ENCODE measurements around the gene GRK2.

Gene GRK2

DNA sequence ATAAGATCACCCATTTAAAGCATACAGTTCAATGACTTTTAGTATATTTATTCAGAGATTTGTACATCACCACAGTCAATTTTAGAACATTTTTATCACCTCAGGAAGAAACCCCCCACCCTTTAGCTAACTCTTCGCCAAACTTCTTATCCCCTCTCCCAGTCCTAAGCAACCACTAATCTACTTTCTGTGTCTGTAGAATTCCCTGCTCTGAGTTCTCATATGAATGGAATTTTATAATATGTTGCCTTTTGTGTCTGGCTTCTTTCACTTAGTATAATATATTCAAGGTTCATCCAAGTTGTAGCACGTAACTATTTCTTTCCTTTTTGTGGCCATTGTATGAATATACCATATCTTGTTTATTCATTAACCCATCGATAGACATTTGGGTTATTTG lies 26.4 kb downstream of the GRK2 start:
- no peak for DNase-seq (ENCODE audit: extremely low spot score, insufficient read length, low read depth)
- no peak for FAIRE-seq

DNA sequence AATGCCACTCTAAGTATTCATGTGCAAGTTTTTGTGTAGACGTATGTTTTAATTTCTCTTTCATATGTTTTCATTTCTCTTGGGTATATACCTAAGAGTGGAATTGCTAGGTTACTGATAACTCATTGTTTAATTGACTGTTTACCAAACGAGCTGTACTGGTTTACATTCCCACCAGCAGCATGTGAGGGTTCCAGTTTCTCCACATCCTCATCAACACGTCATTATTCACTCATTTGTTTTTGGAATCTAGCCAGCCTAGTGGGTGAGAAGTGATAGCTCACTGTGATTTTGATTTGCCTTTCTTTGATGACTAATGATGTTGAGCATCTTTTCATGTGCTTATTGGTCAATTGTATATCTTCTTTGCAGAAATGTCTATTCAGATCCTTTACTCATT lies 26.8 kb downstream of the GRK2 start:
- no peak for DNase-seq (ENCODE audit: extremely low spot score, insufficient read length, low read depth)
- no peak for FAIRE-seq

DNA sequence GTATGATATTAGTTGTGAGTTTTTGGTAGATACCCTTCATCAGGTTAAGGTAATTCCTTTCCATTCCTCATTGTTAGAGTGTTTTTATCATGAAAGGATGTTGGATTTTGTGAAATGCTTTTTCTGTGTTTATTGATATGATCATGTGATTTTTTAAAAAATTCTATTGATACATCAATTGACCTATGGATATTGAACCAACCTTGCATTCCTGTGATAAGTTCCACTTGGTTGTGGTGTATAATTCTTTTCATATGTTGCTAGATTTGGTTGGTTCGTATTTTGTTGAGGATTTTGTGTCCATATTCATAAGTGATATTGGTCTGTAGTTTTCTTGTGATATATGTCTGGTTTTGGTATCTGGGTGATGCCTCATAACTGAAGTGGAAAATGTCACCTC lies 29.6 kb downstream of the GRK2 start:
- FAIRE-seq (no peak), DNase-seq (ENCODE audit: extremely low spot score, insufficient read length, low read depth) (no peak)

DNA sequence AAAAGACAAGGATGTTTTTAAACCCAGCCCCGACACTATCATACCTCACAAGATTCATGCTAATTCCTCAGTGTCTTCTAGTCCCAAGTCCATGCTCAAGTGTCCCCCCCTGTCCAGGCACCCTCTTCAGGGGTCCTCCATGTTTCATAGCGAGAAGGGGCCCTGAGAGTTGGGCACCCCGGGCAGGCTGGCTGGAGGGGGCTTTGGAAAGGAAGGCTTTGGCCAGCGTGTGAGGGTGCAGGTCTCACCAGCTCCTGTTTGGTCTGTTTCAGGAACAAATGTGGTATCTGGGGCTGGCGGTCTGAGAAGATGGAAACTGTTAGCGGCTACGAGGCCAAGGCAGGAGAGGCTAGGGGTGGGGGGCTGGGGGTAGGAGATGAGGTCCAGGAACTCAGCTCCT lies 32.5 kb downstream of the GRK2 start:
- DNase-seq (ENCODE audit: extremely low spot score, insufficient read length, low read depth): no peak
- no peak for FAIRE-seq

DNA sequence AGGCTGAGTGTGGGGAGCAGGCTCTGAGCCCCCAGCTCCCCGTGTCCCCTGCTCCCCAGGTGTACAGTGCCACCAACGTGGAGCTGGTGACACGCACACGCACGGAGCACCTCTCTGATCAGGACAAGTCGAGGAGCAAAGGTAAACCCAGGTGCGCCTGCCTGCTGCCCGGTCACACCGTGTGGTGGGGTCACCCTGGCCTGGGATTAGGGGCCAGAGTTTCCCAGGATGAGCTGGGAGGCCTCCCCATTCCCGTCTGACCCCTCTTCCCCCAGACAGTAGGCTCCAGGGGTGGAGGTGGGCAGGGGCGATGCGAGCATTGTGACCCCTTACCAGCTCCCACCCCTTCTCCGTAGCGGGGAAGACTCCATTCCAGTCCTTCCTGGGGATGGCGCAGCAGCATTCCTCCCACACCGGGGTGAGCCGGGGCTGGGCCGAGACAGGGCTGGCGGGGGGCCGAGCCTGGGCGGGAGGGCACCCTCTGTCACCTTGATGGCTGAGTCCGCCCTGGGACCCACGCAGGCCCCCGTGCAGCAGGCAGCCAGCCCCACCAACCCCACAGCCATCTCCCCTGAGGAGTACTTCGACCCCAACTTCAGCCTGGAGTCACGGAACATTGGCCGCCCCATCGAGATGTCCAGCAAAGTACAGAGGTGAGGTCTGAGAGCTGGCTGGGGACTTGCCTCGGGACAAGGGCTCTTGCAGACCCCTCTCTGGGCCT lies 33.4 kb downstream of the GRK2 start:
- FAIRE-seq: no peak
- DNase-seq (ENCODE audit: extremely low spot score, insufficient read length, low read depth): no peak

DNA sequence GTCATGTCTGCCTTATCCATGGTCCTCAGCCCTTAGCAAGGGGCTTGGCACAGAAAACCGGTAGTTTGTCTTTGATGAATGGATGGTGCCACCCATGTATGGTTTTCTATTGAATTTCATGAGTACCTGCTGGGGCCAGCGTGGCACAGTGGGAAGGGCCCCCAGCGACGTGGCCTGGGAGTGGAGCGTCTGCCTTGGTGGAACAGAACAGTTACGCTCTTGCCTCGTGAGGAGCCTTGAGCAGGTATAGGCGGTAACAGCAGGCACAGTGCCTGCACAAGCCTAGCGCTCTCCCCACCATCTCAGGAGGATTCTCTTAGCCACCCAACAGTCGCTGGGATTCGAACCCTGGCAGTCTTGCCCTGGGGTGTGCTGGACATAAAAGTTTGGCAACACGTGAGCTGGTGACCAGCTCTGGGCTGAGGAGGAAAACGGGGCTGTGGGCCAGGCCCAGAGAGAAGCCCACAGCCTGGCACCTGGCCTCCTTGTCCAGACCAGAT lies 34.0 kb downstream of the GRK2 start:
- FAIRE-seq: no peak
- no peak for DNase-seq (ENCODE audit: extremely low spot score, insufficient read length, low read depth)

DNA sequence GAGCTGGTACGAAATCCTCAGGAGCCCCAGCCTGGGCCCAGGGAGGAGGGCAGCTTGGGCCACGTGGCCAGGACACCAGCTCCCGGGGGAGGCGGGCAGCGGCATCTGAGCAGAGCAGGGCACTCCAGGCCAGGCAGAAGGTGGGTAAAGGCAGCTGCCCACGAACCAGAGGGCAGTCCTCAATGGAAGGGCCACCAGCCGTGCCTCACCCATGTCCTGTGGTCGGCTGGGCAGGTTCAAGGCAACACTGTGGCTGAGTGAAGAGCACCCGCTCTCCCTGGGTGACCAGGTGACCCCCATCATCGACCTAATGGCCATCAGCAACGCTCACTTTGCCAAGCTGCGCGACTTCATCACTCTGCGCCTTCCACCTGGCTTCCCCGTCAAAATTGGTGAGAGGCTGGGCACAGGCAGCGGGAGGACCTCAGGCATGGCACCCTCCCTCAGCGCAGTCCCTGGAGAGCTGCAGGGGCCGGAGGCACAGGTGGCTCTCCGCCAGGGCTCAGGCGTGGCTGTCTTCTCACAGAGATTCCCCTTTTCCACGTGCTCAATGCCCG lies 34.6 kb downstream of the GRK2 start:
- no peak for FAIRE-seq
- no peak for DNase-seq (ENCODE audit: extremely low spot score, insufficient read length, low read depth)

DNA sequence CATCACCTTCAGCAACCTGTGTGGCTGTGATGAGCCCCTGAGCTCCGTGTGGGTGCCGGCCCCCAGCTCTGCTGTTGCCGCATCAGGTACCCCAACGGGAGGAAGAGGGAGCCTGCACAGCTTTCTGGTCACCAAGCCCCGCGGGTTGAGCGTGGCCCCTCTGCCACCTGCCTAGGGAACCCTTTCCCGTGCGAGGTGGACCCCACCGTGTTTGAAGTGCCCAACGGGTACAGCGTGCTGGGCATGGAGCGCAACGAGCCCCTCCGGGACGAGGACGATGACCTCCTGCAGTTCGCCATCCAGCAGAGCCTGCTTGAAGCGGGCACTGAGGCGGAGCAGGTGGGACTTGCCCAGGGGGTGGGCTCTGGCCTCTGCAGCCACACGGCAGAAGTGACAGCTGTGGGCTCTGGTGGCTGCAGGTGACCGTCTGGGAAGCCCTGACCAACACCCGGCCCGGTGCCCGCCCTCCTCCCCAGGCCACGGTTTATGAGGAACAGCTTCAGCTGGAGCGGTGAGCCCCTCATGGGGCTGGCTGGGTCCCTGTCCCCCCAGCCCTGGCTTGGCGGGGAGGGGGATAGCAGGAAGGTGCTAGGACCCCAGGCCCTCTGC lies 35.1 kb downstream of the GRK2 start:
- DNase-seq (ENCODE audit: extremely low spot score, insufficient read length, low read depth) (no peak), FAIRE-seq (no peak)

DNA sequence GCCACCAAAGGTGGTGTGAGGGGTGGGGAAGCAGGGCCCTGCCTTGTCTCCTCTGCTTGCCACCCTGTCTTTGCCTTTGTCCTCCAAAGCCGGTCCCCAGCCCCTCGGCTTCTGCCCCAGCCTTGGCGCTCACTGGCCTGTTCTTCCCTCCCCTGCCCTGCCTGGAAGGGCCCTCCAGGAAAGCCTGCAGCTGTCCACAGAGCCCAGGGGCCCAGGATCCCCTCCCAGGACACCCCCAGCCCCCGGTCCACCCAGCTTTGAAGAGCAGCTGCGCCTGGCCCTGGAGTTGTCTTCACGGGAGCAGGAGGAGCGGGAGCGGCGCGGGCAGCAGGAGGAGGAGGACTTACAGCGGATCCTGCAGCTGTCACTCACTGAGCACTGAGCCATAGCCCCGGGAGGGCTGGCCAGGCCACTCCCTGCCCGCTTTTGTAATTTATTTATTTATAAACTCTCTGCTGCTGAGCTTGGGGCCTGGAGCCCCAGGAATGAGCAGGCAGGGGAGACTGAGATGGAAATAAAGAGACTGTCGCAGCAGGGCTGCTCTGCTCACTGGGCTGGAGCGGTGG lies 35.8 kb downstream of the GRK2 start:
- FAIRE-seq (no peak), DNase-seq (ENCODE audit: extremely low spot score, insufficient read length, low read depth) (no peak)

DNA sequence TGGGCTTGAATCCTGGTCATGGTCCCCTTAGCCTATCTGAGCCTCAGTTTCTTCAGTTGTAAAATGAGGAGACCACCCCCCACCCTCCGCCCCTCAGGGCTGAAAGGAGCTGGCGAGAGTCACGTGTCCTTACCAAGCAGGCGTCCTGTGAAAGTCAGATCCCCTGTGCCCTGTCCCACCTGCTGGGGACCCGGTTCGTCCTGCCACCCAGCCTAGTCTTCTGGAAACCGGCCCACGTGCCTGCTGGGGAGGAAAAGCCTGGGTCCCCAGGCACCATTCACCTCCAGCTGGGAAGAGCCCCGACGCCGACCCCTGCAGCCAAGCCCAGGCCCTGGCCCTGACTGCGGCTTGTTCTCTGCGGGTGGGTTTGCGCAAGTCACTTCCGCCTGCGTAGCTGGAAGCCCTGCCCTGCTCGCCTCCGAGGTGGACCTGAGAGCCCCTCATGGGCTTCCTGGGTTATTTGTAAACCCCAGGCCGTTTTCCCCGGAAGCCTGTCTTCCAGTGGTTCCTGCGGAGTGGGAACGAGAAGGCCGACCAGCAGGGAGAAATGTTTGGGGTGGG lies 36.4 kb downstream of the GRK2 start:
- FAIRE-seq (no peak), DNase-seq (ENCODE audit: extremely low spot score, insufficient read length, low read depth) (no peak)

DNA sequence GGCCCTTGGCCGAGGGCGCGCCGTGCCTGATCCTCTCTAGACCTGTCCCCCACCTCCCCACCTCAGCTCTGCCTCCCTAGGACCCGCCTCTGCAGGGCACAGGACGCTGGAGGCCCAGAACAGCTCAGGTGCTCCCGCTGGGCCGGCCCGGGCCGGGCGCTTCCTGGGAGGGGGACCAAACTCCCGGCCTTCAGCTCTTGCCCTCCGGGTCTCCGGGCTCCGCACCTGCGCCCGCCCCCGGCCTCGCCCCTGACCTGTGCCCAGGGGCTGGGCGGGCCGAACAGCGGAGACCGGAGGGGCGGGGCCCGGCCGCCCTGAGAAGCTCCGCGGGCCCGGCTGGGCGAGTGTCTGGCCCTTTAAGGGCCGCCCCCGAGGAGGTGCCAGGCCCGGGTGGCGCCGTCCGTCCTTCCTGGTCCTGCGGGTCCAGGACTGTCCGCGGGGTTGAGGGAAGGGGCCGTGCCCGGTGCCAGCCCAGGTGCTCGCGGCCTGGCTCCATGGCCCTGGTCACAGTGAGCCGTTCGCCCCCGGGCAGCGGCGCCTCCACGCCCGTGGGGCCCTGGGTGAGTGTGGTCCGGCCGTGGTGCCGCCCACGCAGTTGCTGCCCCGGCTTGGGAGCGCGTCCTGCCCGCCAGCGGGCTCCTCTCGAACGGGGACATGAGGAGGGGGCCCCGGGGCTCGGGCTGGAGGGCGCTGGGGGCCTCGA lies 37.0 kb downstream of the GRK2 start, which contains the start of gene SSH3:
TSS of gene SSH3 (plus strand) at position 399 of the 703 bp plus-strand sequence. CDS start at position 495, 96 bp downstream.
- FAIRE-seq (no peak), DNase-seq (ENCODE audit: extremely low spot score, insufficient read length, low read depth) (no peak)

DNA sequence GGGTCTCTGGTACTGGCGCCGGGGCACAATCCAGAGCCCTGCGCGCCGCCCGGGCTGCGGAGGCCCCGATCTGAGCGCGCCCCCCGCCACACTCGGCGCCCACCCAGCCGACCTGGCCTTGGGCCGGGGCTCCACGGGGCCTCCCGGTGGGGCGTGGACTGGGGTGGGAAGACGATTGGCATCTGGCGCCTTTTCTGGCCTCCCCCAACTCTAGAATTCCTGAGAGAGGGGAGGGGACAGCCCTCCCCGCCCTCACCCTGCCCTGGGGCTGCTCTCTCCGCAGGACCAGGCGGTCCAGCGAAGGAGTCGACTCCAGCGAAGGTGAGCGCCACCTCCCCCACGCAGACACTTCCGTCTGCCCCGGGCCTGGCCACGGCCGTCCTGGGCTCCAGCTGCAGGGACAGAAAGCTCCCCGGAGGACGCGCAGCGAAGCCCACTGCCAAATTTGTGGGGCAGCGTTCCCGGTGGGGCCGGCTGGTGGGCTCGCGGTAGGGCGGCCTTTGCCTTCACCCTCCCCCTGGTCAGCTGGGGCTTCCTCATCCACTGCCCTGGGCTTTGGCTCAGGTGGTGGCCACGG lies 37.6 kb downstream of the GRK2 start:
- FAIRE-seq: no peak
- DNase-seq (ENCODE audit: extremely low spot score, insufficient read length, low read depth): no peak

DNA sequence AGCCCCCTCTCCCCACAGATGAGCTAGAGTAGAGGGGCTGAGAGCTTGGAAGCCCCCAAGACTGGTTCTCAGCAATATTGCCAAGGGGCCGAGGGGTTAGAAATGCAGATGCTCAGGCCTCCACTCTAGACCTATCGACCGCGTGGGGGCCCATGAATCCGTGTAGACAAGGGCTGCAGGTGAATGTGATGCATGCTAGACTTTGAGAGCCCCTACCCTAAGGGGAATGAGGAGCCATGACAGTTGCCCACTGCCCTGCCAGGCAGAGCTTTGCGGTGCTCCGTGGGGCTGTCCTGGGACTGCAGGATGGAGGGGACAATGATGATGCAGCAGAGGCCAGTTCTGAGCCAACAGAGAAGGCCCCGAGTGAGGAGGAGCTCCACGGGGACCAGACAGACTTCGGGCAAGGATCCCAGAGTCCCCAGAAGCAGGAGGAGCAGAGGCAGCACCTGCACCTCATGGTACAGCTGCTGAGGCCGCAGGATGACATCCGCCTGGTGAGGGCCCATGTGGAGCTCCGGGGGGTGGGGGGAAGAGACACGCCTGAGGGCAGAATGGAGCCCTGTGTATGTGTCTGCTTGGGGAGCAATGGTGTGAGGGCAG lies 38.3 kb downstream of the GRK2 start:
- FAIRE-seq (no peak), DNase-seq (ENCODE audit: extremely low spot score, insufficient read length, low read depth) (no peak)

DNA sequence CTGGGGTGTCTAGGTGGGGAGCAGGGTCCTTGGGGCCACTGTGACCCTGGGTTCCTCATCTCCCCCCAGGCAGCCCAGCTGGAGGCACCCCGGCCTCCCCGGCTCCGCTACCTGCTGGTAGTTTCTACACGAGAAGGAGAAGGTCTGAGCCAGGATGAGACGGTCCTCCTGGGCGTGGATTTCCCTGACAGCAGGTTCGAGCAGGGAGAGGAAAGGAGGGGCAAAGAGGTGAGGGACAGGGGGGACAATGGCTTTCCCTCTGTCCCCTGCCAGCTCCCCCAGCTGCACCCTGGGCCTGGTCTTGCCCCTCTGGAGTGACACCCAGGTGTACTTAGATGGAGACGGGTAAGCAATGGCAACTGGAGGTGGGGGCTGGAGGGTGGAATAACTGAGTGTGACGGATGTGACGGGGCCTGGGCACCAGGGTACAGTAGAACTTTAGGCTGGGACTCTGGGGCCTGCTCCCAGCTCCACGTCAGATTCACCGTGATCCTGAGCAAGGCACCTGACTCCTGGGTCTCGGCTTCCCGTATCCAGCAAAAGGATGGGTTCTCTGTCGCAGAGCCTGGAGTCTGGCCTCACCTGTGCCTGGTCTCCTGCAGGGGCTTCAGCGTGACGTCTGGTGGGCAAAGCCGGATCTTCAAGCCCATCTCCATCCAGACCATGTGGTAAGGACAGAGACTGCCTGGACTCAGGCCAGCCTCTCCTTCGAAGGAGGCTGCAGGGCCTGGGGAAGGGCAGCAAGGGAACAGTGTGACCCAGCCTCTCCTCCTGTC lies 40.7 kb downstream of the GRK2 start:
- no peak for FAIRE-seq

DNA sequence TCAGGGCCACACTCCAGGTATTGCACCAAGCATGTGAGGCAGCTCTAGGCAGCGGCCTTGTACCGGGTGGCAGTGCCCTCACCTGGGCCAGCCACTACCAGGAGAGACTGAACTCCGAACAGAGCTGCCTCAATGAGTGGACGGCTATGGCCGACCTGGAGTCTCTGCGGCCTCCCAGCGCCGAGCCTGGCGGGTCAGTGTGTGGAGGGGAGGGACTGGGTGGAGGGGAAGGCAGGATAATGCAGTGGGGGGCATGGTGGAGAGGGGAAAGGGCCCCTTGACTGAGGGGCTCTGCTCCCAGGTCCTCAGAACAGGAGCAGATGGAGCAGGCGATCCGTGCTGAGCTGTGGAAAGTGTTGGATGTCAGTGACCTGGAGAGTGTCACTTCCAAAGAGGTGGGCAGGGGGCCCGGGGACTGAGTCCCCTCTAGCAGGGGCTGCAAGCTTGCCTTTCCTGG lies 41.3 kb downstream of the GRK2 start:
- FAIRE-seq: no peak
- DNase-seq (ENCODE audit: extremely low spot score, insufficient read length, low read depth): no peak

More for the DNA sequence above, 40.7 kb downstream of the GRK2 start:
- DNase-seq (ENCODE audit: extremely low spot score, insufficient read length, low read depth): no peak

DNA sequence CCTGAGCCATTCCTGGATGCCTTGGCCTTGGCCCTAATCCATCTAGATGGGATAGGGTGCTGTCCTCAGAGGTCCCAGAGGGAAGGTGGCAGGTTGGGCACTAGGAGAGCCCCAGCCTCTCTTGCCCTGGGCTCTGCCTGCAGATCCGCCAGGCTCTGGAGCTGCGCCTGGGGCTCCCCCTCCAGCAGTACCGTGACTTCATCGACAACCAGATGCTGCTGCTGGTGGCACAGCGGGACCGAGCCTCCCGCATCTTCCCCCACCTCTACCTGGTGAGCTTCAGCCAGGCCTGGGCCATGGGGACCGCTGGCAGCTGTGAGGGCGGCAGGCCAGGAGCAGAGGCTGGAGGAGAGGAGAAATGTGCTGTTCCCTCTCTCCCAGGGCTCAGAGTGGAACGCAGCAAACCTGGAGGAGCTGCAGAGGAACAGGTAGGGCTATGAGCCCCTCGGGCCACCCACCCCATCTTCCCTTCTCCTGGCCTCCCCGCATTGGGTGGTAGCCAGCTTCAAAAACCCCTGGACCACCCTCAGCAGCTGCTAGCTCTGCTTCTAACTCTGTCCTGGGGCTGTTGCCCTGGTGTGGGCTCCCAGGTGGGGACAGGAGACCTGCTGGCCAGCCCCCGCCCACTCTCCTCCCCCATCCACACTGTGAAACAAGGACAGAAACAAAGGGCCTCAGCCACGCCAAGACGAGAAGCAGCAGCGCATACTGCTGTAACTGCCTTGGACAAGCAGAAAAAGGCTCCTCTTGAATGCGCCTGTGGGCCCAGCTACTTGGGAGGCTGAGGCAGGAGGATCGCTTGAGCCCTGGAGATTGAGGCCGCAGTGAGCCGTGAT lies 42.0 kb downstream of the GRK2 start:
- FAIRE-seq: no peak

DNA sequence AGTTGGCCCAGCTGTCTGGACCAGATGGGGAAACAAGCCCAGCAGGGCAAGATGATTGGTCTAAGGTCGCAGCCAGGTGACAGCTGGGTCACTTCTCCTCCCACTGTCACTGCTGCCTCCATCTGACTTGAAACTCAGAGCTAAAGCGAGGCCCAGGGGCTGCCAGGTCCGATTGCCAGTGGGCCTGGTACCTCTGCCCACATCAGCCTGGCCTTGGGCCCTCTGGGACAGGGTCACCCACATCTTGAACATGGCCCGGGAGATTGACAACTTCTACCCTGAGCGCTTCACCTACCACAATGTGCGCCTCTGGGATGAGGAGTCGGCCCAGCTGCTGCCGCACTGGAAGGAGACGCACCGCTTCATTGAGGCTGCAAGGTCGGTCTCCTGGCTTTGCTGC lies 42.9 kb downstream of the GRK2 start:
- FAIRE-seq: no peak

More for the DNA sequence above, 42.0 kb downstream of the GRK2 start:
- DNase-seq (ENCODE audit: extremely low spot score, insufficient read length, low read depth): no peak

DNA sequence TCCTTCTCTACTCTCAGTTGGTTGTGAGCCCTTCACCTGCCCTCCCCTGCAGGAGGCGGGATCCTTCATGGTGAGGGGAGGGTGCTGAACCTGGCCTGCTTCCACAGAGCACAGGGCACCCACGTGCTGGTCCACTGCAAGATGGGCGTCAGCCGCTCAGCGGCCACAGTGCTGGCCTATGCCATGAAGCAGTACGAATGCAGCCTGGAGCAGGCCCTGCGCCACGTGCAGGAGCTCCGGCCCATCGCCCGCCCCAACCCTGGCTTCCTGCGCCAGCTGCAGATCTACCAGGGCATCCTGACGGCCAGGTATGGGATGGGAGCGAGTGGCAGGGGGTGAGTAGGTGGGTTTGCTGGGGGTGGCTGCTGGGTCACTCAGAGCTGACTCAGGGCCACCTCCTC lies 43.4 kb downstream of the GRK2 start:
- FAIRE-seq (no peak), DNase-seq (ENCODE audit: extremely low spot score, insufficient read length, low read depth) (no peak)

More for the DNA sequence above, 42.9 kb downstream of the GRK2 start:
- DNase-seq (ENCODE audit: extremely low spot score, insufficient read length, low read depth): no peak
